ENCODE data around the gene IMMP2L.
"Not testable (repeated sequence)": the region's sequence is repeated elsewhere in the genome, so short reads cannot be mapped to it uniquely, and the experiment has no call there.

The IMMP2L gene

GRCh38 chr7:110964775-110965174 is 597.5 kb downstream of the IMMP2L start:
- DNase-seq: no peak

DNA sequence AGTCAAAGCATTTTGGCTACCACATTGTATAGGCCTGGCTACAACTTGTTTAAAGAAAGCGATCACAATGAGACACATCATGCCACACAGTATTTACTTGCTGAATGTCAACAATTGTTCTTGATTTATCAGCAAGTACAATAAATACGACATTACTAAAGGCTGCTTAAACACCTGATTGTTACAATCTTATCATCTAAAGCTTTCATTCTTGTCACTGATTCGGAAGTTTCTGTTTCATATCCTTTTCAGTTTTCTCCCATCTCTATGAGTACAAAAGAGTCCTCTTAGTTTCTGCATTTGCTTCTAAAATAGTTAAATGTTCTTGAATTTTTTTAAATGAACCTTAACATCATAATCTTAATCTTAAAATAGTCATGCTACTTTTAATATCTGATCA is 599.5 kb downstream of the IMMP2L start:
- DNase-seq: no peak

- no peak for DNase-seq
Observed at GRCh38 chr7:110962374-110962773, 599.9 kb downstream of the IMMP2L start.

DNA sequence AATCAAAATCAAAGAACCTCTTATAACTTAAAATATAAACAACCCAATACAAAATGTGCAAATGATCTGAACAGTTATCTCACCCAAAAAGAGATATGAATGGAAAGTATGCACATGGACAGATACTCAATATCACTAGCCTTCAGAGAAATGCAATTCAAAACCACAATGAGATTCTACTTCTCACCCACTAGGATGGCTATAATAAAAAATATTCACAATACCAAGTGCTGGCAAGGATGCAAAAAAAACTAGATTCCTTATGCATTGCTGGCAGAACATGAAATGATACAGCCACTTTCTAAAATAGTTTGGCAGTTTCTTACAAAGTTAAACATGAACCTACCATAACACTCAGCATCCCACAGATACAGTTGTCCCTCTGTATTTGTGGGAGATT is 601.5 kb downstream of the IMMP2L start:
- no peak for DNase-seq

DNA sequence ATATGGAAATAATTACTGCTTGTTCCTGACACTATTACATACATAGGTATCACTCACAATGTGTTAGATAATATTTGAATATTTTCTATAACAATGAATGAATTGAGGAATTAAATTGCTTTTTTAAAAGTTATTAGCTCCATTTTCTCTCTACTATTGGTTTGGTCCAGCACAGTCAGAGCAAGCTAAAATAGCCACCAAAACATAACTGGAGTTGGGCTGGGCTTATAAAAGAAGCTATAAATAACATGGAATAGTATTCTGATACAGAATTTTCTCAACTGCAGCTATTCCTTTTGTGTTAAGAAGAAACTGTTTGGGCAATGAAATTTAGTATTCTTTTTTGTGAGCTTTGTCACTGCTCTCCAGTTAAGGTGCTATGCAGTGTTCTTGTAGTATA is 614.0 kb downstream of the IMMP2L start:
- DNase-seq: no peak

DNA sequence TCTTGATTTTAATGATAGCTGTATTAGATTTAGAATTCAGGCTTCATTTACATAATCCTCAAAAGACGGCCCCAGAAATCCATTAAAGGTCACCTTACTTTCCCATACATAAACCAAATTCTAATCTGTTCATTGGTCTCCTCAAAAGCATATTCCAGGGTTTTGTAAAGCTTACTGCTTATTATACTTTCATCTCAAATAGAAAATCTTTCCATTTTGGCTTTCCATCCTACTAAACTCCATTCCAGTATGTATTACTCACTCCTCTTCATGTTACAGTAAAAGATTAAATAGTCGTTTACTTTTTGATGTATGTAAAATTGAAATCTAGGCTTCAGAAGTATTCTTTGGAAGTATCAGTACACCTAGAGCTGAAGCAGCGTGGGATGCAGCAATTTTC is 614.9 kb downstream of the IMMP2L start:
- no peak for DNase-seq

GRCh38 chr7:110944966-110945644 is 617.2 kb downstream of the IMMP2L start:
- DNase-seq: no peak

DNA sequence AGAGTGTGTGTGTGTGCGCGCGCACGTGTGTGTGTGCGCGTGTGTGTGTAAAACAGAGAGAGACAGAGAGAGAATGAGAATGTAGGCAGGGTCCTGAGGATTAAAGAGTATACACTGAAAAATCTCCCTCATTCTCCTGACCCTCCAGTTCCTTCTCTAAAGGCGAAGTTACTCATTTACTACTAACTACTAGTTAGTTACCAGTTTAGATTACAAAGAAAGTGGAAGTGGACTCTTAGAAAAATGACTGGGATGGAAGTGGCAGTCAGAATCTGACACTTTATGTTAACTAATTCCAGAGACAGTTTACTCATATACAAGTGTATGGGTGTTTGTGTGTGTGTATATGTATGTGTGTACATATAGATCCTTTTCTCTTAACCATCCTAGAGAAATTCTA is 617.8 kb downstream of the IMMP2L start:
- DNase-seq: no peak

DNA sequence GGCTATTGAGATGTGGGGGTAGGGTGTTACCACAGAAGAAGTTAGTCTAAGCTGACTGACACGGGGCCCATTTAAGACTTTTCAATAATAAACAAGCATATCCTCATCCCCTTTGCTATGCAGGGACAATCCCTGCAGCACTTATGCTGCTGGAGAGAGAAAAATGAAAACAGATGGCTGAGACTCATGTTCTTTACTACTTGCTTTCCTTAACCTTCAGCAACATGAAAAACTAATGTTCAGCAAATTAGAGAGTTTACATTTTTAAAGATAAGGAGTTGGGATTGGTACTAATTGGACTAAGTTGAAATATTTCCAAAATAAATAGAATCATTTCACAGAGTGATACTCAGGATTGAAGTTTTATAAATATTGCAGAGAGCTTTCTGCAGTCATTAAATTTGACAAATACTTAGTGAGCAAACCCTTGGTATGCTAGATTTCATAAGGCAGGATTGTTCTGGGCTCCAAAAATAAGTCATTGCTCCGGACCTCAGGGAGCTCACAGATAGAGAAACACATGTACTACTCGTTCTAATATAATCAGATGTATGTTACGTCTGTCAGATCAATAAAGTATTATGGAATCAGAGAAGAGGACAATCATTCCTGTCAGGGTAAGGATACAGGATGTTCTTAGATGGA is 618.5 kb downstream of the IMMP2L start:
- DNase-seq: no peak

DNA sequence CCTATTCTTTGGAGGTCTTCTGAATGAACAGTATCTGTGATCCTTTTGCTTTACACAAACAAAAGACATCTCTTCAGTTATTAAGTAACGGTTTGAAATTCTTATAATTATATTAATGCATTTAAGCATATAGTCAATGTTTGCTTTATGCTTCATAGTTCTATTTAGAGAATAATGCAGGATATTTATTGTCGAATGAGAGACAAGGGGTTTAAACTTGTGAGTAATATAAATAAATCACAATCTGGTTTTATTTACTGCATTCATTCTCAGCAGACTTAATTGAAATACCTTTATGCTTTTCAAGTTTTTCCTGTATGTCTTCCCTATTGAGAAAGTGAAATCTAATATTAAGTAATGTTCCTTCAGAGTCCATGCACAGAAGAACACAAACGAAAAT is 620.9 kb downstream of the IMMP2L start:
- no peak for DNase-seq

- no peak for DNase-seq
Observed at GRCh38 chr7:110940756-110941155, 621.5 kb downstream of the IMMP2L start.

DNA sequence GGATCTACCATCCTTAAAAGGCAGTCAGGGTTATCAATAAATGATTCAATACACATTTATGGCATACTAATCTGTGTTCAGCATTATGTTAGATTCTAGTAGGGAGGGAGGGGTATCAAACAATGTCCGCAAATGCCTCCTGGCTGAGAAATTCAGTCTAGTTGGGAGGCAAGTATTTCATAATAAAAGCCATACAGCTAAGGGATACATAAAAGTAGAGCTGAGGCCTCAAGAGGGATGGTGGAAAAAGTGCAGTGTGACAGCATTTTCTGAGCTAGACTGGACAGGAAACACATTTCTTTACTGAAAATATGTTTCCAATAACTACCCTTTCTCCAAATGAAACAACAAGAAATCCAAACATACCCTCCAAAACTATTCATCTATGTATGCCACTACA is 624.1 kb downstream of the IMMP2L start:
- DNase-seq: no peak

- DNase-seq: not testable (repeated sequence)
Observed at GRCh38 chr7:110936665-110937064, 625.6 kb downstream of the IMMP2L start.

GRCh38 chr7:110929480-110930249 is 632.6 kb downstream of the IMMP2L start:
- DNase-seq: no peak

DNA sequence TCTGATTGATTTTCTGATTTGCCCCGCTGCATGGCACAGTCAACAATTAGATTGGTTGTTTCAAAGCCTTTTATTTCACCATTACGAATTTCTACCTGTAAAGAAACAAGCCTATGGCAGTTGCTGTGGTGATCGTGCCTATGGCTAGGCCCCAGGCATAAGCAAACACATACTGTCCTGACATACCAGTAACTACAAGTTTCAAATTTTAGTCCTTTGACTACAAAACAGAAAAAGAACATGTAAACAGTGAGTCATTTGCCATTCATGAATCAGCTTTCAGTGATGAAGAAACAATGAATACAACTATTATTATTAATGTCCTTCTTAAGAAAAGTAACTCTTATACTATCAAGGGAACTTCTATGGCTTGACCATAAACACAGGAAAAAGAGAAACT is 639.4 kb downstream of the IMMP2L start:
- no peak for DNase-seq

DNA sequence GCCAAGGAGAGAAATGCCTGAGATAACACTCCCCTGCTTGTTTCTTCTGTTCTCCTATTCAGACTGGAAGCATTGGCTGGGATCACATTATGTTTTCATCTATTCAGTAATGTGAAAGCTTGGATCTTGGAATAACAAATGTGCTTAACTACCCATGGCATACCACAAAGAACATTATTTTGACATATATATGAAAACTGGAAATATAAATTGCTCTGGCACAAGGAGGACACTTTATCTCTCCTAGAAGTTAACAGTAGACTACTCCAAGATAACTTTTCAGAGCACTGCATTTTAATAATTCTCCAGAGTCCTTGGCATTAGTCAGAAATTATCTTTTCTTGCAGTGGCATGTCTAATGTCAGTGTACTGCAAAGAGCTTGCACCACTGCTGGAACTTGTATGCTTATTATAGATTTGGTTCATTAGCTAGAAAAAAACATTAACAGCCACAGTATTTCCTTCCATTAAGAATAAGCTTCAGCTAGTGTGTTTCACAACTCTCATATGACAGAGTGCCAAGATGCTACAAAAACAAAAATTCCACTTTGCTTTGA is 640.6 kb downstream of the IMMP2L start:
- DNase-seq: no peak

DNA sequence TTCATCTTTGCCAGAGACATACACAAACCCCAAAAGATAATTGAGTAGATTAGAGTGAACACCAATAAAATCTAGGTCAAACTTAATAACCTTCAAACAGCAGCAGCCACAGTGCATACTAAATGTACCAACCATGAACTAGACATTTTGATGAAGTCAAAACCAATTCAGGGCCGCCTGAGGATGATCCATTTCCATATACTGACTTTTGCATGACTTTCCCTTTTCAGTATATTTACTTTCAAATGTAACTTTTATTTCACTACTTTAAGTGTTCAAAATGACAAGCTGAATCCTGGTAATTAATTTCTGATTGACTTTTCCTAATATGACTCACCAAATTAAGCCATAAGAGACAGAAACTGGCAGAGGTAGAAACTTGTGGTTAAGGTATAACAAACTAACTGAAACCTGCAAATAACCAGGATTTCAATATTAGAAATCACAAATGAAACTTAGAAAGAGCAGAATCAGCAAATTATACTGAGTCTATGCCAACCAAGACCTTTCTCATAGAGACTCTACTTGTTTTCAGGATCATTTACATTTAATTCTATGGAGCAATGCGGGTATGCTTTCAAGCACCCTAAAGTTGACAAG is 643.2 kb downstream of the IMMP2L start:
- DNase-seq: no peak

DNA sequence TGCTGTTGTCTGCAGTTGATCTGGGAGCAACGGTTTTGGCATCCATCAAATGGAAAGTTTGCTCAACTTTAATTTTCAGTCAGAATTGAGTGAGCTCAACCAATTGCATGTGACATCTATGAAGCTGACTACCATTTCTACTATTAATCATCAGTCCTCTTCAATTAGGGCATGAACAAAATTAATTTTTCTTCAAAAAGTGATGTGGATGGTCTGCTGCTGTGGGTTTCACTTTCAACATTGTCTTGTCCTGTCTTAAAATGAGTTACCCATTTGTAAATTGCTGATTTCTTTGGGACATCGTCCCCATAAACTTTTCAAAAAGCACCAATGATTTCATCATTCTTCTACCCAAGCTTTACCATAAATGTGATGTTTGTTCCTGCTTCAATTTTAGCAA is 648.0 kb downstream of the IMMP2L start:
- no peak for DNase-seq

DNA sequence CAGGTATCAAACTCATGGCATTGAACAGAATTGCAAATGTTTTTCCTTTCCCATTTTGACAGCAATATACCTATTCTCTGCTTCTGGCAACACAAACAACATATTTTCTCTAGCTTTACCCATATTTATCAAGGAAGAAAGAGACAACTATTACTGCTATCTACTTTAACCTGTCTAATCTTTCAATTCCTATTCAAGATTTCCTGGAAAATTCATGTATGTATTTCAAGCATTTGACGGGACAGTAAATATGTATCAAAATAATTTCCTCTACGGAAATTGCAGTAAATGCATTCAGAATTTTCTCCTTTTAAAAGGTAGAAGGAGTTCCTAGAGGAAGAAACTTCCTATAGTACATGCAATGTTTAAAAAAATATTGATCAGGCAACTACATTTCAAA is 650.7 kb downstream of the IMMP2L start:
- no peak for DNase-seq

- DNase-seq: no peak
Observed at GRCh38 chr7:110909117-110909516, 653.2 kb downstream of the IMMP2L start.

- DNase-seq: no peak
Observed at GRCh38 chr7:110905773-110906566, 656.3 kb downstream of the IMMP2L start.

GRCh38 chr7:110898516-110898915 is 663.8 kb downstream of the IMMP2L start:
- no peak for DNase-seq

DNA sequence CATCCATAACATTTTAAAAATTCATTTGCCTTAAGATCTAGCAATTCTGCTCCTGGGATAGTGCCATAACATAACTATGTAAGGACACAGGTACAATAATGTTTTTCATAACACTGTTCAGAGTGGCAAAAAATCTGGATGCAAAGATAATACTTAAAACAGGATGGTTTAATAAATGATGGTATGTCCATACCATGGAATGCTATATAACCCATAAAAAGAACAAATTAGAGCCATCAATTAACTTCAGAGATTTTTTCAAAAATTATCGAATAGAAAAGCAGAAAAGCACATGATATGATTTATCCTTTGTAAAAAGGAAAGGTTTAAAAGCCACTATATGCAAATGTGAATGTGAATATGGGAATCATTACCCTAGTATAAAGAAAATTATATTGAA is 664.8 kb downstream of the IMMP2L start:
- no peak for DNase-seq
